CD4-positive, CD25-positive, alpha-beta regulatory T cell (primary cell): ENCODE results near the gene AP1S1. TPM values are rescaled to one million over a fixed set of nuclear protein-coding genes. Genes with fewer than 3 reads are reported as not detected.
A peak's percentile ranks its signal among the peaks of the same experiment; 100 is the strongest.

Source experiments
- ATAC-seq, 2 donors: fragments of 150-1000 bp; cut with Tn5 transposase; one replicate each; pipeline ENCODE4 v1.10.0; 2021; ENCODE audit warnings: low read depth in 2 of 2, moderate number of reproducible peaks in 2 of 2, moderate library complexity in 1 of 2
- DNase-seq, 3 donors: peaks; one replicate each; pipeline versions ENCODE4 v3.0.0 to v3.0.0-alpha.2; 2012 to 2022; ENCODE audit warnings: mixed read lengths in 1 of 3
- H3K27ac ChIP-seq: one replicate; pipeline ENCODE4 v1.7.0; 2013; ENCODE audit warnings: mild to moderate bottlenecking, low read length; ENCODE audit not compliant: insufficient read depth, poor library complexity, severe bottlenecking
- H3K27me3 ChIP-seq: one replicate; pipeline ENCODE4 v1.7.0; 2013; ENCODE audit warnings: low read length; ENCODE audit not compliant: control insufficient read depth, insufficient read depth
- H3K36me3 ChIP-seq: one replicate; pipeline ENCODE4 v1.7.0; 2013; ENCODE audit warnings: mild to moderate bottlenecking, low read length, moderate library complexity; ENCODE audit not compliant: control insufficient read depth, insufficient read depth
- H3K4me1 ChIP-seq: 2 replicates; pipeline ENCODE4 v1.7.0; 2013; ENCODE audit warnings: mild to moderate bottlenecking, low read length; ENCODE audit not compliant: insufficient read depth, control insufficient read depth, poor library complexity, severe bottlenecking
- H3K4me3 ChIP-seq: one replicate; pipeline ENCODE4 v1.7.0; 2013; ENCODE audit warnings: low read depth, mild to moderate bottlenecking, low read length, moderate library complexity
- H3K9me3 ChIP-seq, 2 experiments: 1 replicate in 1 of 2; 2 replicates in 1 of 2; pipeline ENCODE4 v1.7.0; 2013; ENCODE audit warnings: low read length in 2 of 2, mild to moderate bottlenecking in 1 of 2, moderate library complexity in 1 of 2; ENCODE audit not compliant: control insufficient read depth in 2 of 2
- H3K27ac Mint-ChIP-seq, 3 donors: one replicate each; pipeline ENCODE4 v1.8.0; 2020 to 2022; ENCODE audit warnings: mild to moderate bottlenecking in 3 of 3, mixed read lengths in 3 of 3, moderate library complexity in 2 of 3
- H3K27me3 Mint-ChIP-seq: one replicate; pipeline ENCODE4 v1.8.0; 2022; ENCODE audit warnings: mild to moderate bottlenecking, mixed read lengths
- H3K36me3 Mint-ChIP-seq: one replicate; pipeline ENCODE4 v1.8.0; 2020; ENCODE audit warnings: mixed read lengths
- H3K4me1 Mint-ChIP-seq, 4 donors: one replicate each; pipeline ENCODE4 v1.8.0; 2020 to 2022; ENCODE audit warnings: mixed read lengths in 4 of 4, mild to moderate bottlenecking in 1 of 4
- H3K4me3 Mint-ChIP-seq, 4 donors: one replicate each; pipeline ENCODE4 v1.8.0; 2020 to 2022; ENCODE audit warnings: mild to moderate bottlenecking in 4 of 4, mixed read lengths in 4 of 4, moderate library complexity in 3 of 4
- H3K9me3 Mint-ChIP-seq, 7 donors: one replicate each; pipeline ENCODE4 v1.8.0; 2020 to 2022; ENCODE audit warnings: mixed read lengths in 7 of 7, mild to moderate bottlenecking in 3 of 7, moderate library complexity in 2 of 7
- polyA plus RNA-seq, 4 donors: library from polyadenylated mRNA; unstranded; fragments of 300-500 nt; fragmentation: Illumina TruSeq; gene quantifications; one replicate each; pipeline ENCODE4 v1.2.3, GENCODE V29; 2021
- total RNA-seq: library from RNA; stranded (reverse); gene quantifications from one replicate; pipeline ENCODE4 v1.2.3, GENCODE V29; 2022

The AP1S1 gene
- total and polyA plus RNA-seq, 5 donors from 2014 or later: 5.4 to 14.5 (median 7.1) TPM

DNA sequence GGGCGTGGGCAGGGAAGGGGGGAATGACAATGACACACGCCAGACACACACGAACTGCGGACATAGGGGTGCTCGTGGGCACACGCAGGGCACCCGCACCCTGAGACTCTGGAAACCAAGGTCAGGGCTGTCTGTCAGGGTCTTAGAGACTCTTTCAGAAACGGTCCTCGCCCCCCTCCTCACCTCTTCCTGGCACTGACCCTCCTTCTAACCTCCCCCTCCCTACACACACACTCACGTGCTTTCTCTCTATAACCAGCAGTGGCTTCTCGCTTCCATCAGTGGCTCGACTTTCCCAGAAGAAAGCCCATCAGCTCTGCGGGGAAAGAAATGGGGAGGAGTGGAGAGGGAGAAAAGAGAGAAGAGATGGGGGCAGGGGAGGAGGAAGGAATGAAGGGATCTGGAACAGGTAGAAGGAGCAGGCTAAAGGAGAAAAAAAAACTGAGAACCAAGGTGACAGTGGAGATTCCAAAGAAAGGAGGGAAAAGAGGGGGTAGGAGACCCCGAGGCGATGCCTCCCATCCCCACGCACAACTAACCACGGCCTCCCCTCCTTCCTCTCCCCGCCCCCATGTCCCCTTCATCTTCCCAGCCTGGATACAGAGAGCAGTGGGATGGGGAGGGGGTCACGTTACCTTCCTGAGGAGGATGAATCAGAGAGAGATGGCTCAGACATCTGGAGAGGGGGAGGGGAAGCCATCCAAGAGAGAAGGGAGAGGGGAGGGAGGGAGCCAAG lies 12.8 kb downstream of the AP1S1 start:
- peaks cover 4% of the 10 kb centered on the region for H3K36me3 Mint-ChIP-seq
- peak overlapping the region in 1 of 4 donors; percentile 4 for H3K4me3 Mint-ChIP-seq
- Histone ChIP-seq H3K27me3 (peaks cover 51% of the 10 kb centered on the region), H3K4me3 (no peak overlapping the region), H3K4me1 (peaks cover 57% of the 10 kb centered on the region), H3K9me3 (no peaks in the 10 kb centered on the region), H3K27ac (no peak overlapping the region), H3K36me3 (no peaks in the 10 kb centered on the region)
- peaks cover 0 to 13% (median 3%) of the 10 kb centered on the region in 7 donors for H3K9me3 Mint-ChIP-seq
- peaks cover 6 to 72% (median 44%) of the 10 kb centered on the region in 4 donors for H3K4me1 Mint-ChIP-seq
- ATAC-seq: no peak
- no peak for DNase-seq
- H3K27ac Mint-ChIP-seq: no peak overlapping the region
- peaks cover 81% of the 10 kb centered on the region for H3K27me3 Mint-ChIP-seq

DNA sequence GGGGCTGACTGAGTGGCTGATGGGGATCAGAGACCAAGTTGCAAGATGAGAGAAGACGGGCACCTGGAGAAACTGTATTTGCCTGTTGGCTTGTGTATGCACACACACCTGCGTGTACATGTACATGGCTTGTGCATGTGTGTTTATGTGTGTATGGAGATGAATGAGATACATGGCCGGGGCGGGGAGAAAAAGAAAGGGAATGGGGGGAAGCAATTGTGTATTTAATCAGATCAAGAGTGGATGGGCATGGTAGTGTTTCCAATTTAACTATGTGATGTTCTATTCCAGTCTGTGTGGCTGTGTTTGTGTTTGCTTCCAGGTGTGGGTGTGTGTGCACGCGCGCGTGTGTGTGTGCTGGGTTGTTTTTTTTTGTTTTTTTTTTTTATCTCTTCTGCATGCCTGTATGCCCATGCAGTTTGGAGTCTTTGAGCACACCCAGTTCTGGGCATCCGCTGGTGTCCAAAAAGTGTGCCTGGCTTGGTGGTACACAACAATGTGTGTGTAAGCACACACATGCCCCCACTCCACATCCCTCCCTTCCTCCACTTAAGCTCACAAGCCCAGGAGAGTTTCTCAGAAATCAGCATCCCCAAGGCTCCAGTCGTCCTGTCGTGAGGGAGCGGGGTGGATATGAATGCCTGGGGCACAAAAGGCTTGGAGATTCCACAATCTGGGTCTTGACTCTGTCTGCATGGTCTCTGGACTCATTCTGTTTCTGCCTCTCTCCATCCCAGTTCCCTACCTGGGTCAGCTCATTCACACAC lies 13.6 kb downstream of the AP1S1 start:
- DNase-seq: no peak
- peaks cover 0 to 13% (median 3%) of the 10 kb centered on the region in 7 donors for H3K9me3 Mint-ChIP-seq
- no peak for ATAC-seq
- H3K27me3 ChIP-seq: peaks cover 51% of the 10 kb centered on the region
- peak overlapping the region in 1 of 4 donors; percentile 4 for H3K4me3 Mint-ChIP-seq
- H3K36me3 ChIP-seq: no peaks in the 10 kb centered on the region
- H3K4me3 ChIP-seq: no peak overlapping the region
- peaks cover 4% of the 10 kb centered on the region for H3K36me3 Mint-ChIP-seq
- H3K9me3 ChIP-seq: no peaks in the 10 kb centered on the region
- no peak overlapping the region for H3K27ac ChIP-seq
- peaks cover 6 to 70% (median 42%) of the 10 kb centered on the region in 4 donors for H3K4me1 Mint-ChIP-seq
- H3K4me1 ChIP-seq: peaks cover 57% of the 10 kb centered on the region
- H3K27me3 Mint-ChIP-seq: peaks cover 79% of the 10 kb centered on the region
- H3K27ac Mint-ChIP-seq: no peak overlapping the region

DNA sequence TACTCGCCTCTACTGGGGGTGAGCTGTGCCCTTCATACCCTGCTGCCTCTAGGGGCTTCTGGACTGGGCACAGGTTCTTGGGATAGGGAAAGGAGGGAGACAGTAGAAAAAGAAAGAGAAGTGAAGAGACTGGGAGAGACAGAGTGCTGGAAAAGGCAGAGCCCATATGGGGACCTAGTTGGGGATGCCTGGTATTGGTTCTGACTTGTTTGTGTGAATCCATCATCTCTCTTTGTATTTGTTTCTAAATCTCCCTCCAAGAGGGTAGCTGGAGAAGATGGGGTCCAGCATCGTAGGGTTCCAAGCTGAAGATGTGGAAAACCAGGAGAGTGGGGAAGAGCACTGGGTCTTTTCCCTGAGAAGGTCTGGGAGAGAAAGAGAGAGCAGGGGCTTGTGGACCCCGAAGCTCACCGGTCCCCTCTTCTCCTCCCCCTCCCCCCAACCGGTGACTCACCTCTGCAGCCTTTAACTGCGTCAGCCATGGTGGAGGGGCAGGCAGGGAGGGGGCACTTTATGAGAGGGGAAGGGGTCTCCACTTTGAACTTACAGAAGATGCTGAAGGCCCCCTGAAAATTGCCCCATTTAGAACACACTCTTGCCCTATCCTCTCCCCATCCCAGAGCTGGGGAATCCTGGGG lies 14.3 kb downstream of the AP1S1 start:
- ATAC-seq: no peak
- Mint-ChIP-seq H3K36me3 (peaks cover 4% of the 10 kb centered on the region), H3K4me3 (peak overlapping the region in 3 of 4 donors; percentile 2 to 52 (median 4)), H3K9me3 (peaks cover 0 to 13% (median 3%) of the 10 kb centered on the region in 7 donors), H3K27me3 (peaks cover 79% of the 10 kb centered on the region), H3K27ac (peak overlapping the region in 1 of 3 donors; percentile 38), H3K4me1 (peaks cover 6 to 74% (median 42%) of the 10 kb centered on the region in 4 donors)
- no peaks in the 10 kb centered on the region for H3K9me3 ChIP-seq
- no peaks in the 10 kb centered on the region for H3K36me3 ChIP-seq
- no peak for DNase-seq
- no peak overlapping the region for H3K27ac ChIP-seq
- peaks cover 61% of the 10 kb centered on the region for H3K4me1 ChIP-seq
- no peak overlapping the region for H3K4me3 ChIP-seq
- peaks cover 51% of the 10 kb centered on the region for H3K27me3 ChIP-seq

DNA sequence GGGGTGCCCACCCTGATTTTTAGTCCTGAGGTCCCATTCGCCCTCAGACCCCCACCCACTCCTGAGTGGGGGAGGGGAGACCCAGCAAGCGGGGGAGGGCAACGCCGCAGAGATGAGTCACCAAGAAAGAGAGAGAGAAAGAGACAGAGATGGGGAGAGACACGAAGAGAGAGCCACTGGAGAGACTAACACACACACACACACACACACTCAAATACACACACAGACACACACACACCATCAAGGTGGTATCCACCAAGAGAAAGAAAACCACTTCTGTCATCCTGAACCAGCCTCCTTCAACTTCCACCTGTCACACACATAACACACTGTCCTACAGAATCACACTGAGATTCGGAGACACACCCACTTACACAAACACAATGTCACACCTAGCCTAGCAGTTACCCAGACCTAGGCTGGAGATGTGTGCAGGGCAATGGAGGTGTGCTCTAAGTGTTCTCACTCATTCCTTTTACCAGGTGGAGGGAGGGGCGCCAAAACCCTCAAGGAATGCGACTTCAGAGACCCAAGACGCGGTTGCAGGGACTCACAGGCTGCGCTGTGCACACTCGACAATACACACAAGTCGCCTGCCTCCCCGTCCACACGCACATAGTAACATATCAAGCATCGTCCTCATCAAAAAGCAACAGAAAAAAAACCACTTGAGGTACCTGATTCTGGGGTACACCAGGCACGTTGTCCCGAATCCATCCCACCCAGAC lies 15.0 kb downstream of the AP1S1 start:
- Mint-ChIP-seq H3K27me3 (peaks cover 85% of the 10 kb centered on the region), H3K4me1 (peaks cover 6 to 79% (median 47%) of the 10 kb centered on the region in 4 donors), H3K4me3 (peak overlapping the region; percentile 24 to 64 (median 46)), H3K27ac (no peak overlapping the region), H3K36me3 (peaks cover 4% of the 10 kb centered on the region), H3K9me3 (peaks cover 0 to 14% (median 3%) of the 10 kb centered on the region in 7 donors)
- no peaks in the 10 kb centered on the region for H3K9me3 ChIP-seq
- H3K4me3 ChIP-seq: no peak overlapping the region
- DNase-seq (no peak), ATAC-seq (no peak)
- peaks cover 54% of the 10 kb centered on the region for H3K27me3 ChIP-seq
- peaks cover 61% of the 10 kb centered on the region for H3K4me1 ChIP-seq
- no peaks in the 10 kb centered on the region for H3K36me3 ChIP-seq
- no peak overlapping the region for H3K27ac ChIP-seq

DNA sequence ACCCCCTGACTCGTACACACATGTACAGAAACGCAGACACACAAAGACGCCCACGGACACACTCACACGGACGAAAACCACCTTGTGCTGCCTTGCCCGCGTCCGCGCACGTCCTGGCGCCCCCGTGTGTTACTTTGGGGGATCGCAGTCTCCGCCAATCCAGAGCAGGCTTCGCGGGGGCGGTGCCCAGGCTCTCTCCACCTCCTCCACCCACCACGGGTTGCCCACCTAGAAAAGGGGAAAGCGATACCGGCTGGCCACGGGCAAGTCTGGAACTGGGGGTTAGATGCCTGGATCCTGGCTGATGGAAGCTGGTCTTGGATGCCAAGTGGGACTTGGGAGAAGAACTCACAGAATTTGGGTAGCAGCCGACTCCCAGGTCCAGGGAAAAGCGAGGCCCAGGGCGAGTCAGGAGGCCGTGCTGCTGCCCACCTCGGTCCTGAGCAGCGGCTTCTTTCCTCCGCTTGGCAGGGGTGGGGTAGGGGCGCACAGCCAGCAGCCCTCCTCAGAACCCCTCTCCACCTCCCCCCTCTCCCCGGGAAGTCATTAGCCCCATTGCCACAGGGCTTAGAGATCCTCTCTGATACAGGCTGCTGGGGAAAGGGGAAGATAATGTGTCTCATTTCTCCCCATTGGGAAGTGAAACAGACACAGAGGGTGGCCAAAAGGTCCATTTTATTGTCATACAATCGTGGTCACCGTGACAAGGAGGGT lies 15.7 kb downstream of the AP1S1 start:
- H3K4me3 ChIP-seq: no peak overlapping the region
- H3K4me3 Mint-ChIP-seq: peak overlapping the region; percentile 24 to 69 (median 46)

DNA sequence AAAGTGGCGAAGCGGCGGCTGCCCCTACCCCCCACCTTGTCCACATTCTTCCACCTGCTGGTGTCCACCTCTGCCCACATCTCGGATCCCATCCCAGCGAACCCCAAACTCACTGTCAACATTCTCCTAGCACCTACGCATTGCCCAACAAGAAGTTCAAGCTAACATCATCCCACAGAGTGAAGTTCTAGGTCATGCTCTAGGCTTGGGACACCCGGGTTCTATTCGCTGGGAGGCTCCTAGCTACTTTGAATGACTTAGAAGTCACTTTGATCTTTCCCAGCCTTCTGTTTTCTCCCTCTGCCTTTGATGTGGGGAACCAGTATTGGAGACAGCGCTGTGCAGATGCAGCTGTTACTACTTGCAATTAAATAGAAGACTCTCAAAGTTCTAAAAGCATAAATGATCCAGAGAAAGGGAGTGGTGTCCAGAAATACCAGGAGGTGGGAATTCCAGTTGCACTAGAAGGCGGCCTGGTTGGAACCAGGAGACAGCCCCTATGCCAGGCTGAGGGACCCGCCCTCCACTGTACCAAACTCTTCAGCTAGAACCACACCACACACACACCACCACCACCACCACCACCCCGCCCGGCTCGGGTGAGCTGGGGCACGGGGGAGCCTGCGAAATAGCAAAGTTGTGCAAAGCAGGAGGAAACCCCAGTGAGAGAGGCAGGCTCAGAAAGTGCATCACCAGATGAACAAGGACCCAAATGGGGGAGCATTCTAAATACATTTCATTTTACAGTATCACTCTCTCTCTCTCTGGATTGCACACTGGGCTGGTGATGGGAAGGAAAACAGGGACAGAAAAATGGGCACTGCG lies 16.6 kb downstream of the AP1S1 start:
- Histone ChIP-seq H3K4me3 (no peak overlapping the region), H3K36me3 (no peaks in the 10 kb centered on the region), H3K9me3 (no peaks in the 10 kb centered on the region), H3K4me1 (peaks cover 49% of the 10 kb centered on the region), H3K27ac (no peak overlapping the region), H3K27me3 (peaks cover 53% of the 10 kb centered on the region)
- H3K4me3 Mint-ChIP-seq: peak overlapping the region; percentile 24 to 69 (median 62)
- H3K36me3 Mint-ChIP-seq: peaks cover 4% of the 10 kb centered on the region
- H3K4me1 Mint-ChIP-seq: peaks cover 6 to 71% (median 43%) of the 10 kb centered on the region in 4 donors
- peaks cover 87% of the 10 kb centered on the region for H3K27me3 Mint-ChIP-seq
- H3K9me3 Mint-ChIP-seq: peaks cover 0 to 10% (median 3%) of the 10 kb centered on the region in 7 donors
- peak overlapping the region in 1 of 3 donors; percentile 53 for H3K27ac Mint-ChIP-seq
- ATAC-seq (no peak), DNase-seq (no peak)

More for the DNA sequence above, 15.7 kb downstream of the AP1S1 start:
- no peaks in the 10 kb centered on the region for H3K9me3 ChIP-seq
- DNase-seq (peak; percentile 69 to 76 (median 74)), ATAC-seq (peak; percentile 43 to 53)
- Mint-ChIP-seq H3K4me1 (peaks cover 6 to 79% (median 46%) of the 10 kb centered on the region in 4 donors), H3K27me3 (peaks cover 87% of the 10 kb centered on the region), H3K9me3 (peaks cover 0 to 12% (median 3%) of the 10 kb centered on the region in 7 donors), H3K36me3 (peaks cover 4% of the 10 kb centered on the region), H3K27ac (no peak overlapping the region)
- peaks cover 56% of the 10 kb centered on the region for H3K4me1 ChIP-seq
- peaks cover 51% of the 10 kb centered on the region for H3K27me3 ChIP-seq
- H3K27ac ChIP-seq: no peak overlapping the region
- no peaks in the 10 kb centered on the region for H3K36me3 ChIP-seq
